GM18858 (cell line): ENCODE results near the gene TADA1.

Experiments
- ATAC-seq: cut with Tn5 transposase; IDR thresholded peaks from one replicate; pipeline ENCODE4 v1.9.1; 2021; ENCODE audit not compliant: unreplicated experiment

TADA1 gene

DNA sequence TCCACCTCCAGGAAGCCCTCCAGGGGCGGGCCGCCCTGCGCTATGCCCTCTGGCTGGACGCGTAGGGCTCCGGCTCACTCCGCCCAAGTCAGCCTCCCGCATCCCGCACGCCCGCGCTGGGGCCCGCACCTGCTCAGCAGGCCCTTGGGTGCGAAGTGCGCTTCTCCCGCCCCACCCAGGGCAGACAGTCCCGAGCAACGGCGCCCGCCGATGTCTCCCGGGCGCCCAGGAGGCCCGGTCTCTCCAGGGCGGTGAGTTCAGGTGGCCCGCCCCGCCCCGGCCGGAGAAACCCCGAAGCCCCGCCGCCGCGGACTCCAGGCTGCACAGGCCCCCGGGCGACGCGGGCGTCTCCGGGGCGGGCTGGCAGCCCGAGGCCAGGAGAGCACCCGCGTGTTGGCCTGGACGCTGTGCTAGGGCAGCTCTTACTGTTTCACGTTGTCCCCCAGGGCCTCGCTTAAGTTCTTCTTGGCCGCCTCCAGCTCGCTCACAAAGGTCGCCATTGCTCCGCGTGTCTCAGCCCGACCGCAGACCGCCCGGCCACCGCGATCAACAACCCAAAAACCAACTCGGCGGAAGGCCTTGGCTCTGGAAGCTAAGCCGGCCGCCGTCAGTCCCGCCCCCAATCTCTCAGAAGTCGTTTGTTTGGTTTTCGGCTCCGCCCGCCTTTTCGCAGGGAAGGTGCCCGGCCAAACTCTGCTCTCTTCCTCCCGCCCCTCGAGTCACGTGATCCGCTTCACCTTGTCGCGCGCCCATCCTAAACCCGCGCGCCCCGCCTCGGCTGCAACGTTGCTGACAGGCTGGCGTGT is at the start of gene TADA1:
TADA1 (minus strand) TSS at position 531 of the 806 bp plus-strand sequence; CDS start at position 500, 31 bp downstream.
- peak; percentile 82 for ATAC-seq

- peak; percentile 80 for ATAC-seq
These were observed 48.9 kb upstream of the TADA1 start for GRCh38 chr1:166924823-166925541.

GRCh38 chr1:166920561-166921475 is 44.8 kb upstream of the TADA1 start:
- ATAC-seq, result no peak

DNA sequence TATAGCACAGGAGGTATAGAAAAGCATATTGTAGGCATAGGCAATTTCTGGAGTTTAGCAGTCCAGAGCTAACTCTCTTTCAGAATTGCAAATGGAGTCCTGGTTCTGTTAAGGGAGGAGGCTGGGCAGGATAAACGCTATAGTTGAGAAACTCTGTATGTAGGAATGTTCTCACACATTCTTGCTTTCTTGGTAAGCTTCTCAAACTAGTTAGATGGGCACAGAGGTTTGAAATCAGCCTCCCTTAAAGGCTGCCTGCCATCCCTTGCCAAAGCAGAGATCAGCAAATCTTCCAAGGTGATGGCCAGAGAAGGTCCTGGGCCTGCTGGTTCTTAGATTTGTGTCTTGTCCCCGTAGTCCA is 42.9 kb upstream of the TADA1 start:
- no peak for ATAC-seq

GRCh38 chr1:166918088-166918955 is 42.3 kb upstream of the TADA1 start:
- no peak for ATAC-seq

GRCh38 chr1:166915941-166916340 is 39.9 kb upstream of the TADA1 start:
- ATAC-seq, result no peak

GRCh38 chr1:166915042-166915441 is 39.0 kb upstream of the TADA1 start:
- no peak for ATAC-seq

DNA sequence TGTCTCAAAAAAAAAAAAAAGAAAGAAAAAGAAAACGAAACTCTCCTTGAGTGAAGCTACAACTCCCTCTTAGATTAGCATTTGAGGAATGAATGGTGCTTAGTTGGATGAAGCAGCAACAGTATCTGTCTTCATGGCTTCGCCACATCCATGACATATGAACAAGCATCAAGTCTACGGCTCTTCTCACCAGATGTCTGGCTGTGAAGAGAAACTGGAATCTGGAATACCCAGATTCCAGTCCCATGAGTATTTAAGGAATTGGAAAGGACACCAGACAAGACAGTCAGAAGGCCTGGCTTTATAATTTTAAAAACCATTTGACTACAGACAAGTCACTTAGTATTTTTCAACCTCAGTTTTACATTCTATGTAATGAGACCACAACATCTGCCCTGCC is 38.0 kb upstream of the TADA1 start:
- no peak for ATAC-seq

- ATAC-seq, result no peak
These were observed 35.6 kb upstream of the TADA1 start for GRCh38 chr1:166911624-166912023.

DNA sequence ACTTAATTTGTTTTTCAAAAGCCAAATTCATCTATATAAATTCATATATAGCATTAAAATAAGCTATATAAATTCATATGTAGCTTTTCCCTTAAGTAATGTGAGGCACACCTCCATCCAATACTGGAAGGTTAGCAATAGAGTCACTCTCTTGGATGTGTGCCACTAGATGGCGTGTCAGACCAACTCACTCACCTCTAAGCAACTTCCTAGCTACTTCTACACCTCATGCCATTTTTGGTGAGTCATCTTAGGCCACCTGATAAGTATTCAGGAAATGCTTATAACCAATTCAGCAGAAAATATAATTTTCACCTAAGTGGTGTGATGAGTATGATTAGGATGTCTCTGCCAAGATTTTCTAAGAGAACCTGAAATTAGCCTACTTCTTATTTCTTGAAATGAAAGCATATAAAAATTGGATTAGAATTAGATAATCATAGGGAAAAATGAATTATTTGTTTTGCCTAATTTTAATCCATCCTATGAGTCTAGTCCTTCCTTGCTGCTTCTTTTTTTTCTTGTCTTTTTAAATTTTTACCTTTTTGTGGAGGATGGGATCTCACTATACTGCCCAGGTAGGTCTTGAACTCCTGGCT is 34.4 kb upstream of the TADA1 start:
- peak; percentile 98 for ATAC-seq

DNA sequence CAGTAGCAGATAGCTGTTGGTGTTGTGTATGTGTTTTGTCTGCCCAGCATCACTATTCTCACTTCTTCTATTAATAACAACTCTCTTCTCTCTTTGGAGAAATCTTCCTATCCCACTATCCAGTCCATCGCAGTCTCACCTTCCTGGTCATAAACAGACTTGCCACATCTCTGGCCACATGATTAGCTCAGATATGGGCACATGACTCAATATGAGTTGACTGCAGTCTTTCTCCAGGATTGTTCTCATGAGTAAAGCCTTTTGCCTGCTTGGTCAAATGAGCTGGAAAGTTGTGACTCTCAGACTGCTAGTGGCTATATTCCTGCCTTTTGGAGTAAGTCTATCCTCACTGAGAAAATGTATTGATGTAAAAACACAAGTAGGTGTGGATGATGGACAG is 32.9 kb upstream of the TADA1 start:
- ATAC-seq, result no peak

GRCh38 chr1:166907763-166908162 is 31.7 kb upstream of the TADA1 start:
- ATAC-seq, result no peak

- ATAC-seq, result no peak
These were observed 31.0 kb upstream of the TADA1 start for GRCh38 chr1:166907051-166907450.

DNA sequence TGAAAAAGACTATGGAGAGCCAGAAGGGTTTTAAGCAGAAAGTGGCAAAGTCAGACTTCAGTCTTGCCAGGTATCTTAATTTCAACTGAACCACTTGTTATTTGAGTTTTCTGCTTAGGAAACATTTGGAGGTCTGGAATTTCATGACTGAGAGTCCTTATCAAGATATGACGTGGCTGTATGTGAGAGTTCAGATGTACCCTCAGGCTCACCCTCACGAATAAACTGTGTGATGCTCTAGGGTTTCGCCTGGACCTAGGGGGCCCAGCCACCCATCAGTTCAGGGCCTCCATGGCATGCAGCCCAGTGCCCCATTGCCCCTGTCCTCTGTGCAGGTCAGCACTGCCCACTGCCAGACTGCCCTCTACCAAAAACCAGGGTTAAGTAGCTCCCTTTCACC is 30.6 kb upstream of the TADA1 start:
- ATAC-seq, result no peak

DNA sequence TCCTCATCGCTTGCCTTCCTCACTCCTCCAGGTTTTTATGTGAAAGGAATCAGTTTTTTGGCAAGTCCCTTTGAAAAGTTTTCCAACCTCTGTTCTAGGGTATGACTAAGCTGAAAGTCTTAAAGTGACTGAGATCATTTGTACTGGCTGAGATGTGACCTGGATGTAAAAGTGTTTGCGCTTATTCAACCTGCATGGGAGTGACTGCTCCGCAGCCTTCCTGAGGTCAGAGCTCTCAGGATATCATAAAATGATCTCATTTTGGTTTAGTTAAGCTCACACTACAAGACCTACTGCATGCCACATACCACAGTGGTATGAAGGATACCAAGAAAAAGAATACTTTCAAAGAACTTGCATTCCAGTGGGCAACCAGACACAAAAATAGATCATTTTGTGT is 29.8 kb upstream of the TADA1 start:
- no peak for ATAC-seq

GRCh38 chr1:166905136-166905535 is 29.1 kb upstream of the TADA1 start:
- ATAC-seq, result no peak

GRCh38 chr1:166903232-166903631 is 27.2 kb upstream of the TADA1 start:
- no peak for ATAC-seq

GRCh38 chr1:166902279-166902678 is 26.2 kb upstream of the TADA1 start:
- ATAC-seq, result no peak

DNA sequence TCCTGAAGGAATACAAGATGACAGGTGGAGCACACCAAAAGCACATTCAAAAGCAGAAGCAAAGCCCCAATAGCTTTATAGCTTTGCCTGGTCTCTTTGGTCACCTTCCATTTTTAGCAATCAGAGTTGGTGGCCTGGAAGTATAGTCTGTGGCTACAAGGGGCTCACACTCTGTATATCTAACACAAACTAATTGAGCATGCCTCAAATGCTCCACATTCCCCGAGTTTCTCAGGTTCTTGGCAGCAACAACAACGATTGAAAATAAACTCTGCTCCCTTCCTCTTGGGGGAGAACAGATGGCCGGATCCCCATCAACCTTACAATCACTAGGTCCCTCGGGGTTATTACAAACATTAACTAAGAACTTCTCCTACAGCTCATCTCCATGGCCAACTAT is 24.9 kb upstream of the TADA1 start:
- ATAC-seq, result no peak

DNA sequence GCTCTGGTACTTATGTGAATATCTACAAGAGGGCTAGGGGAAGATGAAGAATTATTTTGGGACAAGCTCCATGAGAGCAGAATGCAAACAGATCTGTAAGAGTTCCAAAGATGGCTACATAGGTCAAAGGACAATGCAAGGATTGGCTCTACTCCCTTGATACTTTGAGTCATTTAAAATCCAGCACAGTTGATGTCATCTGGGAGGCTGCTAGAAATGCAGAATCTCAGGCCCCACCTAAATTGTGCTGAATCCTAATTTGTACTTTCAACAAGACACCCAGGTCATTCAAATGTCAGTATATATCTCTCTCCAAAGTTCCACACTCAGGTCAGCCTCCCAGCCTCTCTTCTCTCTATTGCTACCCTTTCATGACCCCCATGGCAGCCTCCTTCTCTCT is 23.7 kb upstream of the TADA1 start:
- ATAC-seq, result no peak
